Measurements from ENCODE around the gene FLT3. TPM values are rescaled to one million over a fixed set of nuclear protein-coding genes. Genes with fewer than 3 reads are reported as not detected.

Gene FLT3
- total and polyA plus RNA-seq, 10 of the 15 experiments (the other 5 are each of a cell fraction or from before 2014, with no cell fraction given), result 0.04 to 0.19 (median 0.11) TPM; not detected in 1

- in situ Hi-C loops (cut with MboI) (no loop called here), intact Hi-C loops (cut with micrococcal nuclease; ENCODE audit: unreplicated experiment) (loop anchor here (2.0 to 5.0 kb wide), 4 partner anchors 88 to 518 kb away; partner anchors contain the start of gene POMP)
- Histone ChIP-seq H3K4me2 (ENCODE audit: control insufficient read depth, insufficient read depth) (no peak overlapping the region; the same call in 1 of the 2 replicates), H3K27ac (ENCODE audit: control insufficient read depth, insufficient read depth) (peak overlapping the region; percentile 96), H3K36me3 (ENCODE audit: control insufficient read depth in 2 of 2, insufficient read depth in 2 of 2, low read length in 1 of 2) (no peaks in the 10 kb centered on the region), H3K4me1 (ENCODE audit: control insufficient read depth, insufficient read depth, low read length) (peaks cover 8% of the 10 kb centered on the region), H3K27me3 (replicated peaks in 1 of 2; ENCODE audit: control insufficient read depth in 2 of 2, insufficient read depth in 2 of 2, low read length in 1 of 2) (no peaks in the 10 kb centered on the region), H3K4me3 (peak overlapping the region; percentile 93), H4K20me1 (ENCODE audit: control insufficient read depth, insufficient read depth) (no peaks in the 10 kb centered on the region; the same call in none of the 2 replicates), H3K9me3 (replicated peaks; ENCODE audit: control insufficient read depth, insufficient read depth, low read length) (no peaks in the 10 kb centered on the region), H3K79me2 (ENCODE audit: control insufficient read depth, insufficient read depth, low read length) (peaks cover 71% of the 10 kb centered on the region), H3K9ac (ENCODE audit: control insufficient read depth, insufficient read depth, low read length) (peak overlapping the region; percentile 67), H2AFZ (ENCODE audit: control insufficient read depth, low read depth, low read length) (peak overlapping the region; percentile 50)
- ChIA-PET POLR2A (interaction anchor here (1.0 to 1.4 kb wide), 2 partner anchors 66 to 520 kb away, joined by 3 to 4 read pairs; partner anchors contain the start of gene POMP), SMC1A (ENCODE audit: uncharacterized antibody, unreplicated experiment) (interaction anchor here (0.7 to 2.5 kb wide), 6 partner anchors 9 to 536 kb away, joined by 3 to 9 read pairs (median 4); no protein-coding TSS in a partner anchor), CTCF (no interaction called here), RAD21 (ENCODE audit: unreplicated experiment) (interaction anchor here (1.2 to 1.8 kb wide), 4 partner anchors 10 to 90 kb away, joined by 3 to 4 read pairs (median 4); no protein-coding TSS in a partner anchor)
- FAIRE-seq, result no peak
- no TSS peak for BruUV-seq (replicated peaks)
- peak; percentile 80 for DNase-seq (ENCODE audit: low read depth, low spot score)
- WGBS (ENCODE audit: insufficient coverage, insufficient replicate concordance, low lambda C conversion rate, missing lambda C conversion rate), result under 1% methylated on average over 34 of the region's 60 CpGs
- peak; percentile 77 for ATAC-seq
- TF ChIP-seq E4F1 (IDR thresholded peaks at IDR 0.05; ENCODE audit: borderline replicate concordance, partially characterized antibody), result peak; percentile 30
- TF ChIP-seq POU2F2 (IDR thresholded peaks at IDR 0.05; ENCODE audit: borderline replicate concordance, low read depth, low read length), result peak; percentile 41; the same call in 1 of the 3 replicates
- peak; percentile 57; the same call in 1 of the 2 replicates for TF ChIP-seq ELK1 (IDR thresholded peaks at IDR 0.05; ENCODE audit: low read depth, low read length)
- no peak for TF ChIP-seq GABPA (IDR thresholded peaks at IDR 0.05; ENCODE audit: low read depth)
- TF ChIP-seq HDGF (IDR thresholded peaks at IDR 0.05), result peak; percentile 97; the same call in 1 of the 2 replicates
- no peak for TF ChIP-seq ZBTB33 (IDR thresholded peaks at IDR 0.05)
- TF ChIP-seq SIN3A (IDR thresholded peaks at IDR 0.05; ENCODE audit: low read depth, low read length), result peak; percentile 52
- TF ChIP-seq RELA (IDR thresholded peaks at IDR 0.05; ENCODE audit: borderline replicate concordance, partially characterized antibody), result no peak
- 0 out of 2 replicates have a peak, but pooled peaks have one; percentile 31 for TF ChIP-seq NFIC (IDR thresholded peaks at IDR 0.05; ENCODE audit: low read depth, low read length)
- no peak for TF ChIP-seq IRF4 (IDR thresholded peaks at IDR 0.05; ENCODE audit: low read depth, low read length)
- no peak for TF ChIP-seq HDAC2 (IDR thresholded peaks at IDR 0.05)
- TF ChIP-seq GATAD2B (conservative IDR thresholded peaks at IDR 0.05; ENCODE audit: low read depth), result peak; percentile 93
- peak in 1 of 2 experiments; percentile 91; a peak in 2 of 3 replicates for TF ChIP-seq EGR1 (IDR thresholded peaks at IDR 0.05; ENCODE audit: borderline replicate concordance in 1 of 2, low read depth in 2 of 2, low read length in 2 of 2)
- TF ChIP-seq NR2F1 (conservative IDR thresholded peaks at IDR 0.05), result 0 out of 2 replicates have a peak, but pooled peaks have one; percentile 44
- TF ChIP-seq CREB1 (IDR thresholded peaks at IDR 0.05; ENCODE audit: low read depth), result peak; percentile 79
- TF ChIP-seq ZSCAN29 (IDR thresholded peaks at IDR 0.05), result peak; percentile 50; the same call in 1 of the 2 replicates
These were observed 38.5 kb upstream of the FLT3 start for GRCh38 chr13:28138756-28139470.
